HL-60/S4 treated with phorbol 12-myristate 13-acetate at 8.2 ng/mL for 4 days and 3 days (cell line): ENCODE data around the gene NTM.

ENCODE experiments used
- in situ Hi-C: fragments of 300-500 bp; cut with MboI; formaldehyde crosslinking; loops from 2 replicates; pipeline ENCODE4 v1.15.0; 2022; ENCODE audit warnings: low sequenced_read_pairs

Gene NTM

GRCh38 chr11:131538322-131538721 is 167.9 kb downstream of the NTM start:
- in situ Hi-C loops: no loop called here

GRCh38 chr11:131540676-131541075 is 170.3 kb downstream of the NTM start:
- in situ Hi-C loops: no loop called here

DNA sequence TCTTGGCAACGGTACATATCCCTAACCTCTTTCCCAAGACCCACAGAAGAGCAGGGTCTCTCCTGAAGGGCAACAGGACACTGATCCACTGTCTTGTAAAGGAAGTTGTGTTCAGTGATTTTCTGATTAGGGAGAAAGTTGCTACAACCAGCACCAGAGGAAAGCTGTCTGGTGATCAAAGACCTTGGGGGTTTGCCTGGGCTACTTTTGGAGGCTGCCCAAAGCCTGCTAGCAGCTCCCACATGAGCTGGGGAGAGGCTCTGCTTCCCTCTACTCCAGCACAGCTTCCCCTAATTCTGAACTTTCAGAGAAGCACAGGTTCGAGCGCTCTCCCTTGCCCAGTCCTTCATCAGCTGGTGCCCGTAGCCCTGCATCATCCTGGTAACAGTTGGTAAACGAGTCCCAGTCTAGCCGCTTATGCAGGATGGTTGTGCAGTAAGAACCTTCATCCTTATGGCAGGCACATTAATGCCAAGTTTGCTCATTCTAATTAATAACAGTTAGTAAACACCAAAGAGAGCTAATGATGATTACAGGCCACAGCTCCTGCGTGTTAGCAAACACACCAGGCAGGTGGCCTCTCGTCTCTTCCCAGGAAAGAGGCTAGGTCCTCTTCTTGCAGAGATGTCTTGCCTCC is 173.1 kb downstream of the NTM start:
- in situ Hi-C loops: no loop called here

DNA sequence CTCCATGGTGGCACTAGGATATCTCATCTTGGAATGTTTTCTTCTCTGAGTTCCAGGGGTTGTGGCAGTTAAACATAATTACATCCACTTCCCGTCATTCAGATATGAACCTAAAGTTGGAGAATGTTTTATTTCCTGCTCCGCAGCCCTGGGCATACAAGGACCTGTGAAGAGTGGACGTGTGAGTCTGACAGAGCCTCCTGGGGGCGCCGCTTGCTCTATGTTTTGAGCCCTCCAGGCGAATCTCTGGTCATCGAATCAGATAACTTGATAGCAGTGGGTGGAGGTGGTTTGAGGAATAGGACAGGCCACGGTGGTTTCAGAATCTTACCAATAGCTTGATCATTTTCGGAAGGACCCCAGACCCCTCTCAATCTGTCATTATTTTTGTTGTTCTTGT is 174.2 kb downstream of the NTM start:
- in situ Hi-C loops: no loop called here

GRCh38 chr11:131546218-131546895 is 175.9 kb downstream of the NTM start:
- in situ Hi-C loops: no loop called here

GRCh38 chr11:131549099-131549498 is 178.7 kb downstream of the NTM start:
- in situ Hi-C loops: no loop called here

GRCh38 chr11:131549770-131550169 is 179.4 kb downstream of the NTM start:
- in situ Hi-C loops: no loop called here

DNA sequence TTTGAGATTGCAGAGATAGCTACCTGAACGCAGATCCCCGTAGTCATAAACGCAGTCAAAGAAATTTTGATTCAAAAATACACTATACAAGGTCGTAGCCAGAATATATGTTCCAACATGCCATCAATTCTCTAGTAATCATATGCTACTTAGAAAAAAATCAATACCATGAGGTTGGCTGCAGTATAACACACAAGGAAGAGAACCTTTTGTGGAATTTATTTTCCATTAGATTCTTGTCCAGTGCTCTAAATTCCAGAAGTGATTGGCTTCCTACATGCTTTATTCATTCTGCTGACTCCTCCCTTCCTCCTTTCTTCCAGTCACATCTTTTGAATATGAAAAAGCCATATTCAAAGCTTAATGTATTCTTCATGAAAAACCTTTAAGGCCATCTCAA is 189.9 kb downstream of the NTM start:
- in situ Hi-C loops: no loop called here

DNA sequence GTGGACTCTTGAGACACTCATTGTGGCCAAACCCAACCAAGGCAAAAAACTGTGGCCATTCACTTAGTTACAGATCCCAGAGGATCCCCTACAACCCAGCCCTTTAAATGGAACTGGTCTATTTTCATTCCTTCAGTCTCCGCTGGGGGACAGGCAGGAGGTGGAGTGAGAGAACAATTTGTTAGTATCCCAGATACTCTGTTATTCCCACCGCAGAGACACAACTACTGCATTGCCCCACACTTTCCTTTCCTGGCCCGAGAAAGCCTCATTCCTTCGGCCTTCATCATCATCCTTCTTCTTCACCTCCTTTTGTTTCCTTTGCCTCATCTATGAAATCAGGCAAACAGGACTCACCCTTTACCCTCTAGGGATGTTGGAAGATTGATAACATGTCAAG is 191.1 kb downstream of the NTM start:
- in situ Hi-C loops: no loop called here

DNA sequence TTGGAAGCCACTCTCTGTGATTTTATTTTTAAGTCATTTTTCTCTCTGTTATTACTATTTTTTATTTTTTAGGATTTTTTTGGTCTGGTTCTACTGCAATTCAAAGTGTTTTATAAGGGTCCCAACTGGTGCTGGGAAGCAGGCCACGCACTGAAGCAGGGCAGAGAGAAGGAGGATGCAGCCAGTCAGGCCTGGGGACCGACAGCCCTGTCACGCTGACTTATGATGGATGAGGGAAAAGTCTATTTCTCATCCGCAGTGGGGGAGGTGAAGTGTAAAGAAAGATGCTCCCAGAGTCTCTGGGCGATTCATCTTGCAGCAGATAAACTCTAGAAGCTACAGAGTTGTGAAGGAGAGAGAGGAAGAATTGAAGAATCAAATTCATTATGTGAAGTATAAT is 191.6 kb downstream of the NTM start:
- in situ Hi-C loops: no loop called here

GRCh38 chr11:131568318-131568717 is 197.9 kb downstream of the NTM start:
- in situ Hi-C loops: no loop called here

GRCh38 chr11:131571571-131571970 is 201.2 kb downstream of the NTM start:
- in situ Hi-C loops: no loop called here

DNA sequence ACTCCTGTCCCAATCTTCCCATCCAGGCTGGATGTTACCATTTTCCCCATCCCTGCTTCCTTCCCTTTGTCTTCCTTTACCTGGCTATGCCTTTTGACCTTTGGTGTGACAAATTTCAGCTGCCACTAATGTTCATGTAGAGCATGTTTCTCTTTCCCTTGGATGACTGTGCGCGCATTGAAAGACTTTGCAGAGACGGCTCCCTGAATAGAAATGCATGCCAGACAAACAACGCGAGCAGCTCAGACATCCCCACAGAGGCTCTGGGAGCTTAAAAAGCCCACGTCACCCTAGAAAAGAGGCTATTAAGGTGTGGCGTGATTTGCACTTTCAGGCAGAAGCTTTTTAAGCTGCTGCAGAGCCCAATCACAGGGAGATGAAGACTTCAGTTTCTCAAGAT is 202.0 kb downstream of the NTM start:
- in situ Hi-C loops: no loop called here

DNA sequence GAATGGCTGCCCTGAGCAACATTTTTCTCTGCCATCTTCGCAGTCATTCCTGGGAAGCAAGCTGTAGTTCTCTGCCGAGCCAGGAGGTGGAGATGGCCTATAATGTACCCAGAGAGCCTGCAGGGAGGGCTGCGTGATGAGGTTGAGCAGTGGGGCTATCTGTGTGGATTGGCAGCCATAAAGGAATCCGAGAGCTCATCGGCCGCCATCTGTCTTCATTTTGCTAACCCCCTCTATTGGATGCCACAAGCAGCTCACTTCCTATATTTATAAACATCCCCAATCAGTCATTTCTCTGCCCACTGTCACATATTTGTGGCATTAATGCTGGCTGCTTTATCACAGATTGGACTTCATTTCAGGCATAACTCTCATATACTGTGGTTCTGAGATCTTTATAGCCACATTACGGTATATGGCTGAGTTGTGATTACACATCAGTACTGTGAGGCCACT is 209.5 kb downstream of the NTM start:
- in situ Hi-C loops: no loop called here

GRCh38 chr11:131580476-131580875 is 210.1 kb downstream of the NTM start:
- in situ Hi-C loops: no loop called here

DNA sequence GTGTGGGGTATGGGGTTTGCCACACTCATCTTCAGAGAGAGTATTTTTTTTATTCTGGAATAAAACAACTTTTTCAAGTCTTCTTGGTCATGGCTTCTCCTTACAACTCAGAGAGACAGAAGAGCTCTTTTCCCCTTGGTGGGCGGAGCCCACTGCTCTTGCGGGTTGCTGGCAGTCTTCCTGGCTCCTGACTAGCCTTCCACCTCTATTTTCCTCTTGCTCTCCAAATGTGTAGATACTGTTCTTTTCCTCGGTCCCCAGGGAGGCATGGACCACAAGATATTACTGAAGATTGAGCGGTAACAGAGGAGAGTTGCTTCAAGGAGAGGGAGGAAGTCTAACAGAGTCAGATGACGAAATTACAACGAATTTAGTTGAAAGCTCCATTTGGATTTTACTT is 210.6 kb downstream of the NTM start:
- in situ Hi-C loops: no loop called here

DNA sequence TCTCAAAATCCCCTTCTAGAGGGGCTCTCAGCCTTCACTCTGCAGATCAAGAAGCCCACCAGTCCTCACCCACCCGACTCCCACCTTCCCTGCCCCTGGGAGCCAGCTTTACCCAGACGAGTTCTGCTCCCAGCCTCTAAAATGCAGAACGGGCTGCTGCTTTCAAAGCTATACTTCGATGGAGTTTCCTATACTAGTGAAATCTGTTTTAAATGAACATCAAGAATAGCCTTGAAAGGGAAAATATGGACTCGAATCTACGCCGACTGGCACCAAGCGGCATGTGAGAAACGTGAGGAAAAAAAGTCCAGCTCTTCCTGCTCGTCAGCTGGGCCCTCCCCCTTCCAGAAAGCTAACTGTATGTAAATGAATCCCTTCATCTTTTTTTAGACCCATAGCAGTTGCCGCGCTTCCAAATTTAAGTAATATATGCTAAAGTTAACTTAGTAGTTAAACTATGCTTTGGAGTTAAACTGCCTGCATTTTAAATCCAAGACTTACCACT is 211.7 kb downstream of the NTM start:
- in situ Hi-C loops: no loop called here

DNA sequence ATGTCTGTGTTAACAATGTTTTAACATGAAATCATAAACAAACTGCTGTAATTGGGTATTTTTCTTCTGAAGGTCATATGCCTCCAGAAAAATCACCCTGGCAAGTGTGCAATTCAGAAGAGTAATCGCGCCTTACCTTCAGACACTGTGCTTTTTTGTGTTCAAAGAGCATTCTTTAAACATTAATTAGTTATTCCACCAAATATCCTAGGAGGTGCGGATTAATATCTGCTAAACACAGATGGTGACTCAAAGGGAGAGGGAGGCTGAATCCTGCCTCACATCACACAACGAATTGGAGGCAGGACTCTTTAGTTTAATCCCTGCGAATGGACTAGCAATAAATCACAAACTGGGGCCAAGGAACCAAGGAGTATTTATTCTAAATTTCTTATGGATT is 213.0 kb downstream of the NTM start:
- in situ Hi-C loops: no loop called here

GRCh38 chr11:131583938-131584337 is 213.5 kb downstream of the NTM start:
- in situ Hi-C loops: no loop called here

GRCh38 chr11:131584785-131585592 is 214.6 kb downstream of the NTM start:
- in situ Hi-C loops: no loop called here

- in situ Hi-C loops: no loop called here
Observed at GRCh38 chr11:131588057-131588456, 217.6 kb downstream of the NTM start.

DNA sequence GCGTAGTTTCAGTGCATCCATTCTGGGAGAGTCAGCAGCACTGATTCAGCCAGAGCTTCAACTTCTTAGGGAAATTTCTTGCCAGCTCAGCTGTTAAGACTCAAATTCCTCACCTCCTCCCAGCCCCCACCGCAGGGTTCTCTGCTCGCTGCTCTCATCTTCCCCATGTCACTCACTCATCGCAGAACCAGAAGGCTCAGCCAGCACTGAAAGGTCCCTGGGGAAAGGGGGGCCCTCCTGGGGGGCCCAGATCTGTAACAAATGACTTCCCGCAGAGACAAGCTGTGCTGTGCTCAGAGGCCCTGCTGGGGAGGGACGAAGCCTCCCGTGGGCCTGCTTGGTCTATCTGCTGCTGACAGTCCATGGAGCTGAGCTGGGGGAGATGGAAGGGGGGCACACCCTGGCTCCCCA is 220.6 kb downstream of the NTM start:
- in situ Hi-C loops: no loop called here
